Stimulated activated CD8-positive, alpha-beta memory T cell treated with anti-CD3 and anti-CD28 coated beads, Interleukin-2, amount 100 ng/mL, for 48 hours (primary cell): ENCODE measurements around the gene MBNL2.

Experiments
- DNase-seq, 2 donors: peaks; one replicate each; pipeline ENCODE4 v3.0.0-alpha.2; 2020; ENCODE audit warnings: low read depth in 2 of 2

The MBNL2 gene

DNA sequence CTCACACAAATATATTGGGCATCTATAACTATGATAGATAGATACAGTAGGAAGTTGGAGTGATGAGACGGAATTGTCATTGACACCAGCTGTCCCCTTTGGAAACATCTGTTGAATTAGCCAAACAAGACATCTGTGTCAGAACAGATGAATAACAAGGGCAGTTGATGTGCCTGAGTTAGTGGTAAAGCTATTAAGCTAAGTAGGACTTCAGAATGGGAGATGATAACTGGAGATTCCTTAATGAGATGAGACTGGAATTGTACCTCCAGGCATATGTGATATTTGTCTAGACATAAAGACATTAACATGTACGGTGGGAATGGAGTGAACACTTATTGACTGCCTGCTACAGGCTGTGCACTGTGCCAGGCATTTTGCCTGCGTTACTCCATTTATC is 78.7 kb downstream of the MBNL2 start:
- no peak for DNase-seq

DNA sequence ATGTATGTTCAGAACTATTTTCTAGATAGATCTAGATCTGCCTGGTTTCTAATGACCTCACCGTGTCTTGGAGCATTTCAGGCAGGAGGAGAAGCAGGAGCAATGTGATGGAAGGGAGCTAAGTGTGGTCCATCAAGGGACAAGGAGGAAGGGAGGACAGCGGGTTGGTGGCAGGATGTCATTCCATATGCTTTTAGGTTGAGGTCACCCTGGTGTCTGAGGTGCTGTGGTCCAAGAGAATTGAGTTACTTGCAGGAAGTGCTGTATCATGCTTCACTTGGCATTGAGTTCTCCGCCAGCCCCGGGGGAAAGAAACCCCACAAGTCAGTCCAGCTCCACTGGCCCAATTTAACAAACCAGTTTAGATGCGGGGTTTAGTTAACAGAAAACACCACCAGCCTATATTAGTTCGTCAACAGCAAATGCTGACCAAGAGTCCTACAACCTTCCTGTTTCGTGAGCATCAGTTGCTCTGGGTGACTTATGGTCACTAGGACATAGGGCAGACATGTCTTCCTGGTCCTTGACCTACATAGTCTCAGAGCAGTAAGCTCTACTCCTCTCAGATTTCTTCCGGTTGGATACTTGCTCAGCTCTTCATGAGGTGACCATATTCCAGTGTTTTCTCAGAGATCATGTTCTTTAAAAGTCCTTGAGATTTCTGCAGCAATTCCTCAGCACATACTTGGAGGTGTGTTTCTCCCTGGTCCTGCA is 79.4 kb downstream of the MBNL2 start:
- DNase-seq = no peak

DNA sequence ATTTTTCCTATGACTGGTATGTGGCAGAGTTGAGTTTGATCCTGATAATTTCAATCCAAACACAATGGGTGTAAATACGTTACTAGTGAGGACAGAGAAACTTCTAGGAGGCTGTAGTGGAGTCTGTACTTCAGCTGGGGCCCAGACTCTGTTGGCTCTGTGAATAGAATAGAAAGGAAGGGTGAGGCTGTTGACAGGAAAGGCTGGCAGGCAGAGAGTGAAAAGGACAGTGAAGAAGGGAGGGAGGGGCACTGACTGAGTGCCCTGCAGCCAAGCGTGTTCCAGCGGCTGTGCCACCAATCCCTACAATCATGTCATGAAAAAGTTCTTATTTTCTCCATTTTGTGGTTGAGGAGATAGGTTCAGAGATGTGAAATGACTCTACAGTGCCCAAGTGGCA is 80.5 kb downstream of the MBNL2 start:
- no peak for DNase-seq

DNA sequence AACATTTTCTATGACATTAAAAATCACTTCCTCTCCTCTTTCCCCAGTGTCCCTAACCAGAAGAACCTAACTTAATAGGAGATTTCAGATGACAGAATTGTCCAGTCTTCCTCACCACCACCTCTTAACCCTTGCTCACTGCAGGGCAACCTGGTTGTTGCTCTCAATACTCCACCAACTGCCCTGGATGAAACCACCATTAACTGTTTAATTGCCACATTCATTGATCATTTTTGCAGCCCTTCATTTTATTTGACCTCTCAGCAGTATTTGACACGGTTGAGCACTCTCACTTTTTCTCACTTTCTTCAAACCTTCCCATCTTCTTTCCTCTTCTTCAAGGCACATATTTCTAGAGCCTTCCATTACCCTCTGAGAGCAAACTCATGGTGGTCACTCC is 84.0 kb downstream of the MBNL2 start:
- DNase-seq = no peak

DNA sequence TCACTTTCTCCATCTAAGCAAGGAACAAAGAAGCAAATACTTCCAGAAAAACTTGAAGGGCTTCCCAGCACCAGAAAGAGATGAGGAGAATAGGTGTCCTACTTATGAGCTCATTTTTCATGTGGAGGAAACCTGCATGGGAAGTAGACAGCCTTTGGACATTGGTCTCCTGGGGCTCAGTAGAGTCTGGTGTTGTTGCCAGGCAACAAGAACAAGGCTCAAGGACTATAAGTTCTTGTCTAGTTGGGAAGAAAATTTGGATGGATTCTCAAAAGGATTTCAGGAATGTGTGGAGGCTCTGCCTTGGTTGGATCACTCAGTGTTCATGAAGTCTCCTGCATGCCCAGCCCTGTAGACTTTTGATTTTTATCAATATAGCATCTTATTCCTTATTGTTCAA is 84.5 kb downstream of the MBNL2 start:
- no peak for DNase-seq

DNA sequence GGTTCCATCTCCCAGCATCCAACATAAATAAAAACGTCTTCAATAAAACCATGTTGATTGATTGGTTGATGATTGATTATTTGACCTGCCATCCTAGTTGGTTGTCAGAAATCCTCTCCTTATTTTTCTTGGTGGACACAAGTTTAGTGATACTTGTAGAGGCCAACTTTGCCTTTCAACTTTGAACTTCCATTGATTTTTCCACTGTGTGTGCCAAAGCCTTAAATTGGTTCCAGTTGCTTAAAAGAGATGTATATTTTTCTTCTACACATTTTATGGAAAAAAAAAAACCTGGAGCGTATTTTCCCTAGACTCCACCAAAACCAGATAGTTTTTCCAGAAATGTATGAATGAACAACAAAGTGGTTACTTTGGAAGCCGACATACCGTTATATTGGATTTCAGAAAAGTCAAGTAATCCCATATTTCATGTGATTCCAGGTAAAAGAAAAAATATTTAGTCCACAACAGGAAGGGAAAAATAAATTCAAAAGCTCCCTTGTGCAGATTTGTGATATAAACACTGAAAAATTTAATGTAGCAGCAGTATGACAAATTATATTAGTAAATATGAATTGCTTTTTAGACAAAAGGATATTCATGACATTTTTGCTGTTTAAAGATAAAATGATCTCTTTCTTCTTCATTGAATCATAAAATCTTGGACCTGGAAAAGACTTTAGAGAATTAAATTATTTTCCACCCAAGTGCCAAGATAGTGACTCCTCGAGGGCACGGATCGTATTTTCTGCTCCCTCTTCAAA is 85.2 kb downstream of the MBNL2 start:
- no peak for DNase-seq

DNA sequence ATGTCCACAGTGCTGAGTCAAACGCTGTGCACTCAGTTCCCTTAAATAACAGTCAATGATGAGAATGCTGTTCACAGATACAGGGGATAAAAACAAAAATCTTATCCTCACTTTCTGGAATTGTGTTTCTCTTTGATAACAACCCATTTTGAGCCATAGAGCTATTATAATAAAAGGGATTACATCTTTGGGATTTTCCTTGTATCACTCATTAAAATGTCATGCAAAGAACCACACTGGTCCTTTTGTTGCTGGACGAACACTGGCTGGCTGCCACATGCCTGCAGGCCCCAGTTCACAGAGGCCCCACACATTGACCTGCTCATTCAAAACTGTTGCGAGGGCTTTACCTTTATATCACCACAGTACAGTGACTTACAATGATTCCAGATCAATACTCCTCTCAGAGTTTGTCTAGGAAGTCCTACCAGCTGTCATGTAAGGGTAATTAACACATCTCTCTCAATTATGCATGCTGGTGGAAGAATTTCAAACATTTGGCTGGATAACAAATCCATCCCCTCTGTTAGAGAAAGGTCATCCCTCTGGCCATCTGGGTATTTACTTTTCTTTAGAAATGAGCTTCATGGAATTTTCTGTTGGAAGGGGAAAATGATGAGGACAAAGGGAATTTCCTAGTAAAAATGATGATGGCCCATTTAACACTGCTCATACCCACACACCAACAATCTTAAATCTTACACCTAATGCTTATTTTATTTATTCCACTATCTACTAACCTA is 85.9 kb downstream of the MBNL2 start:
- DNase-seq = no peak

DNA sequence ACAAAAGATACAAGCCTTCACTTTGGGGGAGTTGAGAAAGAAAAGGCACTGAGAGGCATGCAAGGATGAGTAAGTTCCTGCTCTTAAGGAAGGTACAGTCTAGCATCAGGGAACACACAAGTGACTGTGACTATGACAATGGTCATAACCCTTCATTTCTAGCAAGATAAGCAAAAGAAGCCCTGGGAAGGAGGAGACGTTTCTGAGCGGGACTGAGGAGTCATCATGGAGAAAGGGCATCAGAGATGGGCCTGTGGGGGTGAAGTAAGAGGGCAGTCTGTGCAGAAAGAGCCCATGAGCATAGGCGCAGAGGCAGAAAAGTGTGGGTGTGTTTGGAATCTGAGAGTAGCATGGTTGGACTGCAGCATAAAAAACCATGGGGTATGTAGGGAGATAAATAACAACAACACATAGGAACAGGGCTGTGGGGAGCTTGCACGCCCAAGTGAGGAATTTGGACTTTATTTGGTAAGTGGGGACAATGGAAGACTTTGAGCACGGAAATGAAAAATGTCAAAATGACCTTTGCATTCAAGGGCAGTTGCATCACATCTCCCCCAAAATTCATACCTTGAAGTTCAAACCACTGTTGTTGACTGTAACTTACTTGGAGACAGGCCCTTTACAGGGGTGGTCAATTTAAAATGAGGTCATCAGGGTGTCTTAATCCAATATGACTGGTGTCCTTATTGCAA is 86.7 kb downstream of the MBNL2 start:
- no peak for DNase-seq

DNA sequence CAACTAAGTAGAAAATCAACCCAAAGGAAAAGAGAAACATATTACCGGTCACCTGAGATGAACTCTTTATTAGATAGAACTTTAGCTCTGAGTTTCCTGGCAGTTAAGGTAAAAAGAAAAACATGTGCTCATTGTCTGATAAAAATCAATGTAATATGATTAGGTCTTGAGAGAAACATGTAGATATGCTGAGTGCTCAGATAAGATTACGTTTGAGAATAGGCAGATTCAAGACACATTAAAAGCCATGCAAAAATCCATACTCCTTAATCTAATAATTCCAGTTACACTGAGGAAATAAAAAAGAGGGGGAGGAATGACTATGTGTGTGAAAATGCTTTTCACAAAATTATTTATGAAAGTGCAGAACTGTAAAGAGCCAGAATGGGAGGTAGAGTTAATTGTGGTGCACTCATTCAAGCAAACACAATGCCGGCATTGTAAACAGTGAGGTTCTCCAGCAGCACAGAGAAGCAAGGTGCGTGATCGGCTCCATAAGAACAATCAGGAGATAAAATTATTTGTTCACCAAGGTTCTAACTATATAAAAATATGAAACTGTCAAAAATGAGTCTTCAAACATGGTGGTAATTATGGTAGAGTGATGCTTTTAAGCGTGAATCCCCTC is 88.8 kb downstream of the MBNL2 start:
- no peak for DNase-seq

DNA sequence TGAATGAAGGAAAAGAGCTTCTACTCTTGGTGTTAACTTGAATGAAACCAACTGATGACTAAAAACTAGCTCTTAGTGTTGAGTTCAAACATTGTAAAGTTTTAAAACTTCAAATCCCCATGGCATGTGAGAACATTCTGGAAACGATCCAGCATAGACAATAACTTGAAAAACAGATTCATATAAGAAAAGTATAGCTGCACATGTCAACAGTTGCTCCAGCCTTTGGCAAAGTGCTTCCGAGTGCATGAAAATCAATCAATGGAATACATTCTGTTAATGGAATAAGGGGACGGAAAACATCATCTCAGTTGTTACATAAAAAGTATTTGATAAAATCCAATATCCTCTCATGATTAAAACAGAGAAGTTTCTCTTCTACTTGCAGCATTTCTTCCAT is 89.8 kb downstream of the MBNL2 start:
- DNase-seq = no peak

DNA sequence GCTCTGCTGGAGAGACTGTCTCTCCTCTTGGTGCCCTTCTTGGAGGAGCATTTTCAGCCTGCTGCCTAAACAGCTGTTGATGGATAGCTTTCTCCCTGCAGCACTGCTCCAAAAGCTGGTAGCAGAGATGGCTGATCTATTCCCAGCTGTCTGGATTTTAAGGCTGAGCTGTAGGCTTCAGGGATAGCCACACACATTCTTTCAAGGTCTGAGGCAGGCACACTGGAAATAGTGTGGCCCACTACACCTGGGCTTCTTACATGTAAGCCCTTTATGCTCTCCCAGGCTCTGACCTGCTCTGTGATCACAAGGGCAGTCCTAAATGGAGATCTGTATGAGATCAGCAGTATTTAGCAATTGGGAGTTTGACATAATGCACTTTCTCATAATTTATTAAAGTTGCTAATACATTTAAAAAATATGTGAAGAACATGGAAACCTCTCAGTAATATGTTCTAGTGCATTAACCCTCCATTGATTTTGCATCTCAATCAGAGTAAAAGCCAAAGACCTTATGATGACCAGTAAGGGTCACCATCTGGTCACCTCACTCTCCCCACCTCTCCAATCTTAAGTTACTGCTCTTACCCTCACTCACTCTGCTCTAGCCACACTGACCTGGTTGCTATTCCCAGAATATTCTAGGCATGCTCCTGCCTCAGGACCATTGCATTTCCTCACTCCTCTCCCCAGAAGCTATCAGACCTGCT is 91.6 kb downstream of the MBNL2 start:
- no peak for DNase-seq

DNA sequence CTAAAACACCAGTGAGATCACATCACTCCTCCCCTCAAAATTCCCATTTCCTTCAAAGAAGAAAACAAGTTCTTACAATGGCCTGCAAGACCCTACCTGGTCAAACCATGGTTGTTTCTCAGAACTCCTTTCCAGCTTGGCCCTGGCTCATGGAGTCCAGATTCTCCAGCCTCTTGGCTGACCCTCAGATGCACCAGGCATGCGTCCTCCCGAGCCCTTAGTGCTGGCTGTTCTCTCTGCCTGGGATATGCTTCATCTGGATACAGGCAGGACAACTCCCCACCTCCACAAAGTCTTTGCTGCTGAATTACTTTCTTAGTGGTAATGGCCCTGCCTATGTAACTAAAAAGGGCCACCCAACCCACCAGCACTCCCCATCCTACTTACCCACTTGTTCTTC is 94.3 kb downstream of the MBNL2 start:
- no peak for DNase-seq

DNA sequence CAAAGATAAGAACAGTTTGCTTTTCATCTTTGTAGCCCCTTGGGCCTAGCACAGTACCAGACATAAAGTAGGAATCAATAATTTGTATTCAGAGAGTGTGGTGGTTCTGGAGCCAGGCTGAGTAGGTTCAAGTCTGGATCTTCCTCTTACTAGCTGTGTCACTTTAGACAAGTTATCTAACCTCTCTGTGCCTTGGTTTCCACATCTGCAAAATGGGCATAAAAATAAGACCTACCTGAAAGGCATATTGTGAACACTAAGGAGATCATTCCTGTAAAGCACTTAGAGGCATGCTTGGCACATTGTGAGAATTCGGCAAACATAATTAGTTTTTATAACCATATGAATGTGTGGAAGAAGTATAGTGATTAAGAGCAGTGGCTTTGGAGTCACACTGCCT is 95.8 kb downstream of the MBNL2 start:
- DNase-seq = no peak

DNA sequence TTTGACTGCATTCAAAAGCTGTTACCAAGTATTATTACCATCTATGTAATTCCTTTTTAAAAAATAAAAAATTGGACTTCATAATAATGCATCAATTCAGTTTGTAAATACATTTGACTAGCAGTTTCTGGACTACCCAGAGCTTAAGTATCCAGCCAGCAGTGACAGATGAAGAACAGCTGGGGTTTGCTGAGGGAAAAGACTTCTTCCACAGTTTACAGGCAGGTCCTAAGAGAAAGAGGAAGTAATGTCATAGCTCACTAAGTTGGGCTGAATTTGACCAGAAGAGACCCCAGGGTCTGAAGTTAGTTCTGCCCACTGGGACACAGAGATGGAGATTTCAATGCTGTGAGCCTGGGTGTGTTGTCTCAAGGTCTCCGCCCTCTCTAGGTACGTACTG is 96.4 kb downstream of the MBNL2 start:
- no peak for DNase-seq

DNA sequence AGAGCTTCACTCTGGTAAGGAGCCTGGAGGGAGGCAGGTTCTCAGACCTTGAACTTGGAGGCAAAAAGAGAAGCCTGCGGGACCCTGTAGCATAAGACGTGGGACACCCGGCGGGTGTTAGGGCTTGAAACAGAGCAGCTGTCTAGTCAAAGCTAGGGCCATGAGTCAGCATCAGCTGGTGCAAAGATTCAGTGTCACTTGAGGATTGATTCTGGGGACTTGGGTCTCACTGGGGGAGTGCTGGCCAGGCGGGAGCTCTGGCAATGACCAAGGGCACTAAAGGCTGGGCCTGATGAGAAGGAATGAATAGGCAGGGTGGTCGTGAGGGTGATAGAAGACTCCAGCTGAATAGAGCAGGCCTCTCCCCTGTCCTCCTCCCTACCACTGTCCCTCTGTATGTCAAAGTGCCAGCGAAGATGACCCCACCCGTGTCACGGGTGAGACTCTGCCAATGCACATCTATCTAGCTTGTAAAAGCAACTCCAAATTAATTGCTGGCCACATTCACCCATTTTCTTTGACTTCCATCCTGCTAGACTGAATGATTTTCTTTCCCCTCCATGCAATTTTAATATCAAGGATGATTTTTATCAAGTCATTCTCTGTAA is 97.1 kb downstream of the MBNL2 start:
- no peak for DNase-seq

DNA sequence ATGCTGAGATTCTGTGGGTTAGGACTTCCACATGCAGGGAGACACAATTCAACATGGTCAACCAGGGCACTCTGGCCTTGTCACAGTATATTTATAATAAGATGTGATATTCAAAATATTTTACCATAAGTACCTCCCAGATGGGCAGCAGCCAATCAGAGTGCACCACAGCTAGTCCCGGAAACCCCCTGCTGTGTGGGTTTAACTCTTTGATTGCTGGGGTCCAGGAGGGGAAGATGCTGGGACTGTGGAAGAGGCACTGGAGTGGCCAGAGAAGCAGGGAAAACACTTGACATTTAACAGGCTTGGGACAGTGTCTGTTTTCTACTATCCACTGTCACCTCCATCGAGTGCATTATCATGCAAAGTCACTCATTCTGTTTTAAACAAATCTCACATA is 99.0 kb downstream of the MBNL2 start:
- DNase-seq = no peak

DNA sequence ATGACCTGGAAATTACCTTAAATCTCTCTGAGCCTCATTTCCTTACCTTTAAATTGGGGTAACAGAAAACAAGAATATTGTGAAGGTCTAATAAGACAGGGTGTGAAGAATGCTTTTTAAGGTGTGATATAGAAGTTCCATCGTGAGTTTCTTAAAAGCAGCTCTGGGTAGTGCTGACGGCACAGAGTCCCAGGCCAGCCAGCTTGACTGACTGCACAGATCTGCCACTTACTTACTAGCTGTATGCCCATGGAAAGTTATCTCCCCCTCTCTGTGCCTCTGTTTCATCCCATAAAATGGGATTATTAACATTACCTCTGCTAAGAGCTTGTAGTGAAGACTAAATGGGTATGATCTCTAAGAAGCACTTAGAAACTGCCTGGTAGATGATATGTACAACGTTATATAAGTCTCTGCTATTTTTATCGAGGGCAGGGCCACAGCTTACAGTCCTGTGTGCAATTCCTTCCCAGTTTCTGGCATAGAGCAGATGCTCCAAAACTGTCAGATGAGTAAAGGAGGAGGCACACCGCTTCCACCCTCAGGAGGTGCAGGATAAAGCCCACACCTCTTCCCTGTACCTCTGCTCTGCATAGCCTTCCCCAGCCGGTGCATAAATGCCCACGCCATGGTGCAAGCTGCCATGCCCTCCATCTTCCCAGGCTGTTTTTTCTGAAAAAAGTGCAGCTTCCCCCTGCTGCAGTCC is 99.6 kb downstream of the MBNL2 start:
- no peak for DNase-seq

DNA sequence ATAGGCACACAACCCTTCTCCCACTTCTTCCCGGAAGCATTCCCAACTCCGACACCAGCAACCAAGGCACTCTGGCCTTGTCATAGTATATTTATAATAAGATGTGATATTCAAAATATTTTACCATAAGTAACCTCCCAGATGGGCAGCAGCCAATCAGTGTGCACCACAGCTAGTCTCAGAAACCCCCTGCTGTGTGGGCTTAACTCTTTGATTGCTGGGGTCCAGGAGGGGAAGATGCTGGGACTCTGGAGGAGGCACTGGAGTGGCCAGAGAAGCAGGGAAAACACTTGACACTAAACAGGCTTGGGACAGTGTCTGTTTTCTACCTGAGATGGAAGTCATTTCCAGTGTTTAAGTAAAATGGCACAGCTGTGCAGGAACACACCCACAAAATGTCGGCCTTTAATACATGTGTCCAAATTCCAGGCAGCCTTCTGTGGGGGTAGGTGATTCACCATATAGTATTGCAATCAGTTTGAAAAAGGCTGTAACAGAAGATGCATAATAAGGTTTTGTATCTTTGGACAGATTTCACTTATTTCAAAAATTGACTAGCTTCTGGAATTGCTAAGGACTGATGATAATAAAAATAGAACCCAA is 100.7 kb downstream of the MBNL2 start:
- no peak for DNase-seq

DNA sequence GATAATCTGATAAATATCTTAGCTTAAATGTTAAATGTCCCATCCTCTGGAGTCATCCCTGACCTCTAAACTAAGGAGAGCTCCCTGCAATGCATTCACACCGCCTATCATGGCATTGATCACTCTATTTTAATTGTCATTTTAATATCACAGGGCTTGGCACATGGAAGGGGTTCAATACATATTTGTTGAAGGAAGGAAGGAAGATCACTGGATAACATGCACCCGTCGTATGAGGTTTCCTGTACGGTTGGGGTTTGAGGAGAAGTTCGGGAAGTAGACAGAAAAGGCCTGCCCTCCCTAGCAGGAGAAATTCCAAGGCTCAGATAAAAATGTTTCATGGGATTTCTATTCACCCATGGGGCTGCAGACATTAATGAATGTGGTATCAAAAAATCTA is 102.0 kb downstream of the MBNL2 start:
- DNase-seq = no peak

DNA sequence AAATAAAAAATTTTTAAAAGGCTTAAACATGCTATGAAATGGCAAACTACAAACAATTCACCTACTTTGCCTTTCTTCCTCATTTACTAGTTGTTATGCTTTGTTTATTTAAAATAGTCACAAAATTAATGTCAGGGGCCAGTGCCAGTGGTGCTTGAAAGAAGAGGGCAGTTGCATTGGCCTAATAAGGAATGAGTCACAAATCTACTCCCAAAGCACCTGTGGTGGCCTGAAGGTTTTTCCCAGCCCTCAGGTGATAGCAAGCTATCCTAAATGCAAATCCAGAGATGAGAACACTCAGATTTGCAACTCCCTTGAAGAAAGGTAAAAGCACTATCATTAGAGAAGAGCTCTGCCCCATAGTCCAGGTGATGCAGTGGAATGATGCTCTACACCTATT is 103.6 kb downstream of the MBNL2 start:
- DNase-seq = no peak
